Measurements from ENCODE around the gene CCDC171. TPM values are rescaled to one million over a fixed set of nuclear protein-coding genes. Genes with fewer than 3 reads are reported as not detected.

The CCDC171 gene
- total RNA-seq, 1 donor from 2014 or later = 2.9 TPM

DNA sequence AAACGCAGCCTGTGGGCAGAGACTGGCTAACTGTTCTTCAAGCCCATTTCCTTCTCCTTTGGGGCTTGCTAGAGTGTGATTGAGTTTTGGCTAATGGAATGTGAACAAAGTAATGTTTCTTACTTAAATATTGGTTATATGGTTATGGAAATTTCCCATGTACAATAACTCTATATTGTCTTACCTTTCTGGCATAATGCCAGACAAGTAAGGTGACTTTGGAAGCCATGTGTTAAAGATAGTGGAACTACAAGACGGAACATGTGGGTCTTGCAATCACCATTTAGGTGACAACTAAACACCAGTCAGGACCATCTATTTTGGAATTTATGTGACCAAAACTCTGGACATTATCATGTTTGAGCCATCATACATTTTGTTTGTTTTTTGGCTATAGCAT is 260.2 kb downstream of the CCDC171 start:
- Histone ChIP-seq H3K4me3 (no peak overlapping the region), H3K27me3 (no peaks in the 10 kb centered on the region), H3K27ac (no peak overlapping the region), H3K36me3 (no peaks in the 10 kb centered on the region), H3K4me1 (no peaks in the 10 kb centered on the region), H3K9me3 (no peaks in the 10 kb centered on the region)
- intact Hi-C loops (cut with DNase I) = no loop called here
- TF ChIP-seq, protein P1, sequence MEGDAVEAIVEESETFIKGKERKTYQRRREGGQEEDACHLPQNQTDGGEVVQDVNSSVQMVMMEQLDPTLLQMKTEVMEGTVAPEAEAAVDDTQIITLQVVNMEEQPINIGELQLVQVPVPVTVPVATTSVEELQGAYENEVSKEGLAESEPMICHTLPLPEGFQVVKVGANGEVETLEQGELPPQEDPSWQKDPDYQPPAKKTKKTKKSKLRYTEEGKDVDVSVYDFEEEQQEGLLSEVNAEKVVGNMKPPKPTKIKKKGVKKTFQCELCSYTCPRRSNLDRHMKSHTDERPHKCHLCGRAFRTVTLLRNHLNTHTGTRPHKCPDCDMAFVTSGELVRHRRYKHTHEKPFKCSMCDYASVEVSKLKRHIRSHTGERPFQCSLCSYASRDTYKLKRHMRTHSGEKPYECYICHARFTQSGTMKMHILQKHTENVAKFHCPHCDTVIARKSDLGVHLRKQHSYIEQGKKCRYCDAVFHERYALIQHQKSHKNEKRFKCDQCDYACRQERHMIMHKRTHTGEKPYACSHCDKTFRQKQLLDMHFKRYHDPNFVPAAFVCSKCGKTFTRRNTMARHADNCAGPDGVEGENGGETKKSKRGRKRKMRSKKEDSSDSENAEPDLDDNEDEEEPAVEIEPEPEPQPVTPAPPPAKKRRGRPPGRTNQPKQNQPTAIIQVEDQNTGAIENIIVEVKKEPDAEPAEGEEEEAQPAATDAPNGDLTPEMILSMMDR (IDR thresholded peaks at IDR 0.05) = no peak
- TF ChIP-seq POLR2A (IDR thresholded peaks at IDR 0.05) (no peak), POLR2AphosphoS5 (IDR thresholded peaks at IDR 0.05; ENCODE audit: insufficient read depth in 1 of 2, low read depth in 1 of 2) (no peak)
- no peak for DNase-seq (ENCODE audit: extremely low spot score in 2 of 2)

DNA sequence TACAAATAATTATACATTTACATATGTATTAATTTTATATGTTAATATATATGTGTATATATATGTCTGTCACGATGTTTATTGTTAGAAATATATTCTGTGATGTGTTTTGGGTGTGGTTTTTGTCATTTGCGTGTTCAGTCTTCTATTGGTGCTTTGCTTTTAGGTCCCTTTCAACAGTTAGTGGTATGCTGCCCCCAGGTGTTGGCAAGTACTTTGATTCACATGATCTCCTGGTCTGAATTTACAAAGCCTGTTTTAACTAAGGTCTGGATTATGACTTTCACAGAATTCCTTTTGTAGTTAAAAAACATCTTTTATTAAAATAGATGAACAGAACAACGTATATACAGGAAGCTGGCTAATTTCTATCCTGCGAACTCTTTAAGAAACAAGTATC is 271.5 kb downstream of the CCDC171 start:
- TF ChIP-seq, protein P1 (IDR thresholded peaks at IDR 0.05) = no peak
- no peak for TF ChIP-seq POLR2AphosphoS5 (IDR thresholded peaks at IDR 0.05; ENCODE audit: insufficient read depth in 1 of 2, low read depth in 1 of 2)
- TF ChIP-seq POLR2A (IDR thresholded peaks at IDR 0.05) = no peak
- H3K36me3 ChIP-seq = no peaks in the 10 kb centered on the region
- intact Hi-C loops (cut with DNase I) = no loop called here
- H3K4me3 ChIP-seq = no peak overlapping the region
- H3K27ac ChIP-seq = no peak overlapping the region
- H3K9me3 ChIP-seq = no peaks in the 10 kb centered on the region
- no peaks in the 10 kb centered on the region for H3K27me3 ChIP-seq
- H3K4me1 ChIP-seq = no peaks in the 10 kb centered on the region
- DNase-seq (ENCODE audit: extremely low spot score in 2 of 2) = no peak

DNA sequence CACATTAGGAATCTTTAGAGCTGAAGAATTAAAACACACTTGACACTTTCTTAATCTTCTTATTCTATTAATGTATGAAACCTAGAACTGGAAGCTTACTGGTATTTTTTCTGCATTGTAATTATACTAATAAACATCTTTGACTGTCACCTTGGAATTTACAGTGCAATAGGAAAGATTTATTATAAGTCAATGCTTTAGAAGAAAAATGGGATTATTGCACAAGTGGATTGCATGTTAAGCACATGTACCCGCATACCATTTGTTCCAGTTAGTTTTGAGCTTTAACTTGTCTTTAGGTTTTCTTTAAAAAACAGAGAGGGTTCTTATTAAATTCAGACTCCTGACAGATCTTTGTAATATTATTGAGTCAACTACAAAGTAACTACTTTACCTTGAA is 278.5 kb downstream of the CCDC171 start:
- H3K27me3 ChIP-seq = no peaks in the 10 kb centered on the region
- no peak for DNase-seq (ENCODE audit: extremely low spot score in 2 of 2)

DNA sequence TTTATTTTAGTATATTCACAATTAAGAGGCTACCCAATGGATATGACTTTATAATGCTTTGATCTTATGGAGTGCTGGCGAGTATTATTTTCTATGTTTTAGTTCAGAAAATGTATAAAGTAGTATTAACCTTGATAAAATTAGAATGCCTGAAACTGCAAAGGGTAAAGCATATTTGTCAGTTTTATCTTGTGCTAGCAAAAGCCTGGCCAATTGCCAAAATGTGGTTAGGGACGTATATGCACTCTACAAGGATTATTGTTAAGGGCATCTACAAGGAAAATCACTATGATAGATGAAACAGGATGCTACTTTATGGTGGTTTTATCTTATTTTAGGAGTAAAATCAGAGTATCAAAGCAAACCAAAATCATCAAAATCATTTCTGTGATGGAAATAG is 281.7 kb downstream of the CCDC171 start:
- intact Hi-C loops (cut with DNase I) = no loop called here
- no peak for DNase-seq (ENCODE audit: extremely low spot score in 2 of 2)
- no peak for TF ChIP-seq POLR2AphosphoS5 (IDR thresholded peaks at IDR 0.05; ENCODE audit: insufficient read depth in 1 of 2, low read depth in 1 of 2)
- TF ChIP-seq POLR2A (IDR thresholded peaks at IDR 0.05) = no peak
- TF ChIP-seq, protein P1 (IDR thresholded peaks at IDR 0.05) = no peak
- Histone ChIP-seq H3K27ac (no peak overlapping the region), H3K9me3 (no peaks in the 10 kb centered on the region), H3K4me3 (no peak overlapping the region), H3K36me3 (no peaks in the 10 kb centered on the region), H3K4me1 (no peaks in the 10 kb centered on the region), H3K27me3 (no peaks in the 10 kb centered on the region)

More for the DNA sequence above, 278.5 kb downstream of the CCDC171 start:
- H3K36me3 ChIP-seq = no peaks in the 10 kb centered on the region
- TF ChIP-seq POLR2A (IDR thresholded peaks at IDR 0.05) = no peak
- TF ChIP-seq, protein P1 (IDR thresholded peaks at IDR 0.05) = no peak
- no peak for TF ChIP-seq POLR2AphosphoS5 (IDR thresholded peaks at IDR 0.05; ENCODE audit: insufficient read depth in 1 of 2, low read depth in 1 of 2)
- no peak overlapping the region for H3K27ac ChIP-seq
- intact Hi-C loops (cut with DNase I) = no loop called here
- no peaks in the 10 kb centered on the region for H3K9me3 ChIP-seq
- H3K4me3 ChIP-seq = no peak overlapping the region
- no peaks in the 10 kb centered on the region for H3K4me1 ChIP-seq

DNA sequence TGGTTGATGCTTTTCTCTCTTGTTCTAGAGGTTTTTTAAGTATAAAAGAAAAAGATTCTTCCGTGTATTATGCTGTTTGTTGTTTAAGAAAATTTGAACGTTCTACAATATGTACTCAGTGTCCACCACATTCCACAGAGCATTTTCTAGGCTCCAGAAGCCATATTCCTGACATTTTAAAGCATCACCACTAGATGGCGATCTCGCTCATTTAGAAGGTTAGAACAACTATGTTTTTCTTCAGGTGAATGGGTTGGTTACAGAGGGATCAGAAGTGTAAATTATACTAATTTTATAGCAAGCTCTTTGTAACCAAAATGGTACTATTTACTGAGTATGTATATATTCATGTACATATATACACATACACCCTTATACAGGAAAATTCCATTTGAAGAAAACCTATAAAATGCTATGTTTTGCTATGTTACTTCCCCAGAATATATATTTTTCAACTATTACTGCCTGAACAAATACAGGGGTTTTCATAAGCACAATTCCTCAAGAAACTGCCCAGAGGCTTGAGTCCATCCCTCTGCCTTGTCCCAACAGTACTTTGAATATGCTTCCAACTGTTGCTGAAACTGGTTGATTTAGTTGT is 284.3 kb downstream of the CCDC171 start:
- intact Hi-C loops (cut with DNase I) = no loop called here
- Histone ChIP-seq H3K4me1 (no peaks in the 10 kb centered on the region), H3K27me3 (no peaks in the 10 kb centered on the region), H3K27ac (no peak overlapping the region), H3K4me3 (no peak overlapping the region), H3K36me3 (no peaks in the 10 kb centered on the region), H3K9me3 (no peaks in the 10 kb centered on the region)
- TF ChIP-seq POLR2A (IDR thresholded peaks at IDR 0.05) (no peak), POLR2AphosphoS5 (IDR thresholded peaks at IDR 0.05; ENCODE audit: insufficient read depth in 1 of 2, low read depth in 1 of 2) (no peak)
- TF ChIP-seq, protein P1 (IDR thresholded peaks at IDR 0.05) = peak in 2 of 3 experiments; percentile 34 to 40
- DNase-seq (ENCODE audit: extremely low spot score in 2 of 2) = no peak
